22Rv1 (cell line): Measurements from ENCODE around the gene C1QTNF2.

Experiments used
- CTCF ChIP-seq: fragments of 450-650 bp; IDR thresholded peaks from 2 replicates; pipeline ENCODE4 v1.5.1; 2017; ENCODE audit warnings: mild to moderate bottlenecking
- ZFX ChIP-seq: fragments of 450-650 bp; IDR thresholded peaks from 2 replicates; pipeline ENCODE4 v1.6.1; 2017; ENCODE audit warnings: antibody characterized with exemption, borderline replicate concordance

GRCh38 chr5:160377651-160378050 lies 7.2 kb upstream of the C1QTNF2 start:
- TF ChIP-seq CTCF, result no peak
- no peak for TF ChIP-seq ZFX
